NCI-H2029 treated with DMSO at 0.1 percent for 48 hours (cell line): ENCODE results near the gene MLXIP.
"Not testable (repeated sequence)": the region's sequence is repeated elsewhere in the genome, so short reads cannot be mapped to it uniquely, and the experiment has no call there.

Experiments
- DNase-seq: peaks from one replicate; lab custom pipeline; 2025; lab: John Stamatoyannopoulos, UW

The MLXIP gene

DNA sequence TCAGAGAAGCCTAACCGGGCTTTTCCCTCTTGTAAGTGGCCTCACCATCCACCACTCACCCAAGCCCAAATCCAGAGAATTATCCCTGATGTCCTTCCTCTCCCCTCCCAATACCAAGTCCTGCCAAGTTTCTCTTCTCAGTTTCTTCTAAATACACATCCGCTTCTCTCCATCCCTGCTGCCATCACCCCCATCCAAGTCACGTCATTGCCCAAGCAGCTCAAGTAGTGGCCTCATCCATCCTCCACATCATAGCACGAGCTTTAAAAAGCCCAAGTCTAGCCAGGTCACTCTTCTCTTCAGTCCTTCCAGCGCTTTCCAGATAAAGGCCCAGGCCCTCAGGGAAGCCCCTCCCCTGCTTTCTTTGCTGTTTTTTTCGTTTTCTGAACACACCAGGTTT lies 70.1 kb downstream of the MLXIP start:
- DNase-seq, result no peak

DNA sequence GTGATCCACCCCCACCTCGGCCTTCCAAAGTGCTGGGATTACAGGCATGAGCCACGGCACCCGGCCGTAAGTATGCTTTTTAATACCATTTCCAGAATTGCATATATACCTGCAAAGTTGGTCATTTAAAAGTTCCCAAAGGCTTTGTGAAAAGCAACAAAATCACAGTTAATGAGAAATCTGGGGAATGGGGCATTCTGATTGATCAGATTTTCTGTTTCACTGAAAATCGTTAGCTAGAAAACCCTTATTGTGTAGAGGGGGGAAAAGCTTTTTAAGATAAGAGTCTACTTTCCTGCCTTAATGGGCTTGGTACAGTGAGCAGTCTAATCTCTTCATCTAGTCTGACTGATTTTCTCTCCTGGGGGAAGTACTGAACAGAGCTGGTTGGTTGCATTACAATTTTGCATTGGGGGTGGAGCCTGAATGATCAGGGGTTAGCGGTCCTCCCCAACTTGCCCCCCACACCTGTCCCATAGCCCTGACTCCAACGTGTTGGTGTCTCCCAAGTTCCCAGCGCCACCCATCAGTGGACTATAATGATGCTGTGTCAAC lies 71.6 kb downstream of the MLXIP start:
- no peak for DNase-seq

DNA sequence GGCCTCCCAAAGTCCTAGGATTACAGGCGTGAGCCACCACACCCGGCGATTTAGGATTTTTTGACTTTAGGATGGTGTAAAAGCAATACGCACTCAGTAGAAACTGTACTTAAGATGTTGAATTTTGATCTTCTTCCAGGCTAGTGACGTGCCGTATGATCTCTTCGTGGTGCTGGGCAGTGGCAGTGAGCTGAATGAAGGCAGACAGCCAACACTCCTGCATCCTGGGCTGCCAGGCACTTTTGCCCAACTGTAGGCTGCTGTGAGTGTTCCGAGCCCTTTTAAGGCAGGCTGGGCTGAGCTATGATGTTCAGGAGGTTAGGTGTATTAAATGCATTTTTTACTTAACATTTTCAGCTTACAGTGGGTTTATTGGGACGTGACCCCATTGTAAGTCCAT lies 74.2 kb downstream of the MLXIP start:
- DNase-seq, result no peak

DNA sequence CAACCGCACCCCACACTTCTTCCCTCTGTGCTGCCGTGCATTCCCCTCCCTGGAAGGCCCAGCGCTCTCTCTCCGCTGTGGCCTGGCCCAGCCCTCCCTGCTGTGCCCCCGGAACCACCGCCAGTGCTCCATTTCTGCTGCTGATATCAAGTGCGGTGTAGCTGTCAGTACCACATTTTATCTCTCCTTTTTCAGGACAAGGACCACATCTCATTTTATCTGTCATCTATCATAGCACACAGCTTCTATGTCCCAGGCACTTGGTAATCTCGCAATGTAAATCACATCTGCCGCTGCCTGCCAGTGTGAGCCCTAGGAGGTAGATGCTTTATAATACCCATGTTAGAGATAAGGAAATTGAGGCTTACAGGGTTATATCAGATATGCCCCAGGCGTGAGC lies 77.1 kb downstream of the MLXIP start:
- no peak for DNase-seq

DNA sequence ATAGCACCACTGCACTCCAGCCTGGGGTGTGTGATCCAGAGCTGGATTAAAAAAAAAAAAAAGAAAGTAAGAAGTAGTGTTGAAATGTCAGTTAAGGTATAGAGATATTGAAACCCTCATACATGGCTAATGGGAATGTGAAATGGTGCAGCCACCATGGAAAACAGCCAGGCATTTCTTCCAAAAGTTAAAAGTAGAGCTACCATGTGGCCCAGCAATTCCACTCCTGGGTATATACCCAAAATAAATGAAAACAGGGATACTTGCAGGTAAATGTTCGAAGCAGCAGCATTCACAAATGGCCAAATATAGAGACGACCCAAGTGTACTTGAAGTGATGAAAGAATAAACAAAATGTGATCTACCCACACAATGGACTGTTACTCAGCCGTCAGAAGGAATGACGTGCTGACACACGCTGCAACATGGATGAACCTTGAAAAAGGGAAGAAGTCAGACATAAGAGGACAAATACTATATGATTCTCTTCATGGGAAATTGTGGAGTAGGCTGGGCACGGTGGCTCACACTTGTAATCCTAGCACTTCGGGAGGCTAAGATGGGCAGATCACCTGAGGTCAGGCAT lies 80.2 kb downstream of the MLXIP start:
- DNase-seq, result no peak

DNA sequence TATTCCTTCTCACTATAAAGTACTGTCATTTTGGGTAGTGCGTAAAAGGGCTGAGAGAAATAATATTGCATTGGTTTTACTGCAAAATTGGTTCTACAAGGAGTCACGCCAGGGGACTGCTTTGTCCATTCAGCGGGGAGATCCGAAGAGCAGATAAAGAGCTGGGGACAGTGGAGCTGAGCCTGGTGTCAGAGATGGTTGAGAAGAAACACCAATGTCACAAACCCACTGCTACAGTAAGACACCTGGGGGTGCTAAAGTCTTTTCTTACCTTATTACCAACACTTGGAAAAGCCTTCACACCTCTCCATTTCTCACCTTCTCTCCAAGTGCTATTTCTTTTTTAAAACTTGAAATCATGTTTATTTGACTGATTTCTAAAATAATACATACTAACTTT lies 81.3 kb downstream of the MLXIP start:
- DNase-seq, result no peak

DNA sequence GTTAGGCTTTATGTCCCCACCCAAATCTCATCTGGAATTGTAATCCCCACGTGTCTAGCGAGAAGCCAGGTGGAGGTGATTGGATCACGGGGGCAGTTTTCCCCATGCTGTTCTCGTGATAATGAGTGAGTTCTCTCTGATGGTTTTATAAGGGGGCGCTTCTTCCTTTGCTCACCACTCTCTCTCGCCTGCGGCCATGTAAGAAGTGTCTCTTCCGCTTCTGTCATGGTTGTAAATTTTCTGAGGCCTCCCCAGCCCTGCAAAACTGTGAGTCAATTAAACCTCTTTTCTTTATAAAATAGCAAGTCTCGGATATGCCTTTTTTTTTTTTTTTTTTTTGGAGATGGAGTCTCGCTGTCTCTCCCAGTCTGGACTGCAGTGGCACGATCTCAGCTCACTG lies 82.2 kb downstream of the MLXIP start:
- DNase-seq, result no peak

DNA sequence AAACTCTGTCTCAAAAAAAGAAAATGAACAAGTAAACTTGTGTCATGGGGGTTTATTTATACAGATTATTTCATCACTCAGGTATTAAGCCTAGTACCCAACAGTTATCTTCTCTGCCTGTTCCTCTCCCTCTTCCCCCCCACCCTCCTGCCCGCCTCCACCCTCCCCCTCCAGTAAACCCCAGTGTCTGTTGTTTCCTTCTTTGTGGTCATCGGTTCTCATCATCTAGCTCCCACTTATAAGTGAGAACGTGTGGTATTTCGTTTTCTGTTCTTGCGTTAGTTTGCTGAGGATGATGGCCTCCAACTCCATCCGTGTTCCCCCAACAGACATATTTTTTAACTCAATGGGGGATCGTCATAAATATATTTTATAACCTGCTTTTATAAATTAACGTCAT lies 83.1 kb downstream of the MLXIP start:
- DNase-seq, result no peak

DNA sequence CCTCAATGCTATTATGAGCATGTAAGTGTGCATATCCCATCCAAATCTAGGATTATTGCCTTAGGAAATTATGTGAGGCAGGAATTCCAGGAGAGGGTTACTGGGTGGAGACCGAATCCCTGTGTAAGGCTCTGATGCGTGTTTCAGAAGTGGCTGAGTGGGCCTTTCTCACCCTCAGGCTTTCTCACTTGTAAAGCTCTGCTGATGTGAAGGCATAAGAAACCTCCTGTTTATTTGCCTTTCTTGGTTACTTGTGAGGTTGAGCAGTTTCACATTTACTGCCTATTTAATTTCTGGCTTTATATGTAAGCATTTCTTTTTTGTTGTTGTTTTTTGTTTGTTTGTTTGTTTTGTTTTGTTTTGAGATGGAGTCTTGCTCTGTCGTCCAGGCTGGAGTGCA lies 84.4 kb downstream of the MLXIP start:
- DNase-seq, result no peak

DNA sequence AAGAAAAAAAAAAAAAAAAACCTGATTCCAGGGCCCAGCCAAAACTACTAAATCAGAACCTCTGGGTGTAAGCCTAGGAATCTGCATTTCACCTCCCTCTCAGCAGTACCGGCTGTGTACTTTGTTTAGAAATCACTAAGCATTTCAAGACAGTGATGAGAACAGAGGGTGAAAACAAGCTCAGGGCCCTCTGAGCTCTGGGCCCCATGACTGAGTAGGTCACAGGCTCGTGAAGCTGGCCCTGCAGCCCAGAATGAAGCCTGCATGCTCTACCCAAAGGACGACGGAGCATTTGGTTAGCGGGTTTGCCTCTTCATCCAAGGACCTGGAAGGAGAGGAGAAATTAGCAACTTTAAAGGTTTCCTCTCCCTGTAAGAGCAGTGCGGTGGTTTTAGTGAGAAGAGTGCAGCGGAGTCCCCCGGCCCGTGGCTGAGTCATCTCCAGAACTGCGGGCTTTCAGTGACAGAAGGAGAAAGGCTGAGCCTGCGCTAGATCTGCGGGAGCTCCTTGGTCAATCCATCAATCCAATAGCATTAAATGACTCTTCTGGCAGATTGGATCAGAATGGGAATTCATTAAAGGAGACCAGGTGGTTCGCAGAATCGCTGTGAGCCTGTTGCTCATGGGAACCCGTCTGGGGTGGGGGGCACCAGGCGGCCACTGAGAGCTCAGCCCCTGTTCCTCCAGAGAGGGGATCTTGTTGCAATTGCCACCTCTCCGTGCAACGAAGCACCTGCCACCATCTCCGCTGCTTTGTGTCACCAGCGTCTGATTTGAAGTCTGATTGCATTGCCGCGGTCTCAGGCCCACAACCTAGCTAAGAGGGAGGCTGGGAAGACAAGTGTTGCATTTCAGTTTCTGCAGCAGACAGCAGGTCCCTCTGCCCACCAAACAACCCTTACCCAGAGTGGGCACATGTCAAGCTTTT lies 88.1 kb downstream of the MLXIP start:
- no peak for DNase-seq

DNA sequence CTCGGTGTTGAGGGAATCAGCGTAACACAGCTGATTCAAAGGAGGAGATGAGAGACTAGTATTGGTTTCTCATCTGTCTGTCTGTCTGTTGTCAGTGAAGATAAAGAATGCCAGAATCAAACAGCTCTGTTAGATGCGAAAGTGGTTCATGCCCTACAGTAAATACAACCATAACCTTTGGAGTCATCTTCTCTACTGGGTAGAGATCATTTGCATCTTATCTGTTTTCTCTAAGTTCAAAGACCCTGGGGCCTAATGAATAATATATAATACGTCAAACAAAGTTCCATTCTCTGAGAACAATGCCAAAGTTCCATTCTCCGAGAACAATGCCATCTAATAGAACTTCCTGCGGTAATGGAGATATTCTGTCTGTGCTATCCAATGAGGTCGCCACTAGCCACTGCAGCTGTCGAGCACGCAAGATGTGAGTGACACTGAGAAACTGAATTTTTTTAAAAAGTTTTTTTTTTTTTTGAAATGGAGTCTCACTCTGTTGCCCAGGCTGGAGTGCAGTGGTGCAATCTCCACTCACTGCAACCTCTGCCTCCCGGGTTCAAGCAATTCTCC lies 88.9 kb downstream of the MLXIP start:
- DNase-seq, result no peak

DNA sequence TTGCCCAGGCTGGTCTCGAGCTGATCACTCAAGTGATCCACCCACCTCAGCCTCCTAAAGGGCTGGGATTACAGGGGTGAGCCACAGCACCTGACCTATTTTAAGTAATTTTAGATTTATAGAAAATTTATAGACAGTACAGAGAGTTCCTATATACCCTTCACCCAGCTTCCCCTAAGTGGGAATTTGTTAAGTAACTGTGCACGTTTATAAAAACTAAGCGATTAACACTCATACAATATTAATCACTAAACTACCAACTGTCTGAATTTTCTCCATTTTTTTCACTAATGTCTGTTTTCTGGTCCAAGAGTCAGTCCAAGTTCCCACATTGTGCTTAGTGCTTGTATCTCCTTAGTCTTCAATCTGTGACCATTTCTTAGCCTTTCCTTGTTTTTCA lies 89.9 kb downstream of the MLXIP start:
- no peak for DNase-seq

DNA sequence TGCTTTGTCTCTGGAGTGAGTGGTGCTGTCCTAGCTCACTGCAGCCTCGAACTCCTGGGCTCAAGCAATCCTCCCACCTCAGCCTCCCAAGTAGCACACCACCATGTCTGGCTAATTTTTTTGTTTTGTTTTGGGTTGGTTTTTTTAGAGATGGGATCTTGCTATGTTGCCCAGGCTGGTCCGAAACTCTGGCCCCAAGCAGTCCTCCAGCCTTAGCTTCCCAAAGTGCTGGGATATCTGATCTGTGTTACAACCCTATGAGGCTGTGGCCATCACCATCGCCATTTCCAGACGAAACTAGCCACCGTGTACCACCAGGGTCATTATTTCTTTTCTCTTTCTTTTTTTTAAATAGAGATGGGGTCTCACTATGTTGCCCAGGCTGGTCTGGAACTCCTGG lies 92.8 kb downstream of the MLXIP start:
- no peak for DNase-seq

DNA sequence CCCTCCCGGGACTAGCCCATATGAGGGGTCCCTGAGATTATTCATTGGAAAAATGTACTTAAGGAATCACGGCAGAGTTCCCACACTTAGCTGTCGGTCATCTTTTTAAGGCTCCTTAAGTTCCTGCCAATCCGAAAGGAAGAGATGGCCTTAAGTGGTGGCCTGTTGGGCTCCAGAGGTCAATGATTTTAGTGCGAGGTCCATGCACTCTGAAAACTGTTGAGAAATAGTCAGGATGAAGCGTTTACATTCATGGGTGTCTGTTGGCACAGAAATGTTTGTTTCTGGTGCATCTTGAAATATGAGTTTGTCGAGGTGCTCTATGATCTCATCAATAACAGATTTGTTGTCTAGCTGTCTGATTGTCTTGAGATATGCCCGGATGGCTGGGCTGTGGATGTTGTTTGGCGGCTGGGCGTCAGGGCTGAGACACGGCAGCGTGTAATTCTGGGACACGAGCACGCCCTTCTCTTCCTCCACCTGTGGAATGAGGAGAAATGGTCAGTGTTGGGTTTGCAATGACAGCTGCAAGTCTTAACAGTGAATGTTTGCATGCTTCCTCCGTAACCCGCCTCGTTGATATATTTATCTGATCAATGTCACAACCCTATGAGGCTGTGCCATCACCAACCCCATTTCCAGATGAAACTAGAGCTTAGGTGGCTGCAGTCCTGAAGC lies 93.8 kb downstream of the MLXIP start:
- no peak for DNase-seq

DNA sequence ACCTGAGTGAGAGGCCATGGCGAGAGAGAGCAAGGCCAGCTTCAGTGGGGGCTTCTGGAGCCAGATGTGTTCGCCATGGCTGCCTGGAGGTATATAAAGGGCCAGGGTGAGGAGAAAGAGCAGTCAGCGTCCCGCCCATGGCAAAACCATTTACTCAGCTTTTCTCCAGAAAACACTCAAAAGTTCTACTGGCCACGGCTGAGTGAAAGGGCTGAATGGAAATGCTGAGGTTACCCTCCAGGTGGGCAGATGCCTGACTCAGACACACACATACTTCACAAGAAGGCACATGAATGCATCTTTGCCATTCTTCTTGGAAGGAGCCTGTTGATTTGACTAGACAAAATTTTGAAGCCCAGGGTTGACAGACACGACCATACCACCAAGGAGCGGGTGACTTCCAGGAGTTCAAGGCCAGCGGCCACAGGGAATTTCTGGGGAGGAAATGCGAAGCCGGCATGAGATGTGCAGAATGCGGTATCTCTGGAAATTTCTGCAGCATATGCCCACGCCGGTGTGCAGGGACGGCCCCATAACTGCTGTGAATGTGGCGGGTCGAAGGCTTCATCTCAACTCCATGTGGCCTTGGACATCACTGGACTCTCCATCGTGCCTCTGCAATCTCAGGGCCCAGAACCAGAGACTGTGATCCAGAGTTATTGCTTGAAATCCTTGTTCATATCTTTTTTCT lies 95.7 kb downstream of the MLXIP start, which contains the start of gene IL31:
IL31 (minus strand) TSS at position 67 of the 691 bp plus-strand sequence; CDS start at position 18, 49 bp downstream.
- no peak for DNase-seq

DNA sequence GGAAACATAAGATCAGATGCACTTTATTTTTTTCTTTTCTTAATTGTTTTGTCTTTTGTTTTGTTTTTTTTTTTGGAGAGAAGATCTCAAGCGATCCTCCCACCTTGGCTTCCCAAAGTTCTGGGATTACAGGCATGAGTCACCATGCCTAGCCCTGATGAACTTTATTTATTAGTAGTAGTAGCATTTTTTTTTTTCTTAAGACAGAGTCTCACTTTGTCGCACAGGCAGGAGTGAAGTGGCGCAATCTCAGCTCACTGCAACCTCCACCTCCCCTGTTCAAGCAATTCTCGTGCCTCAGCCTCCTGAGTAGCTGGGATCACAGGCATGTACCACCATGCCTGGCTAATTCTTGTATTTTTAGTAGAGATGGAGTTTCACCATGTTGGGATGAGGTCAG lies 97.9 kb downstream of the MLXIP start:
- not testable (repeated sequence) for DNase-seq

DNA sequence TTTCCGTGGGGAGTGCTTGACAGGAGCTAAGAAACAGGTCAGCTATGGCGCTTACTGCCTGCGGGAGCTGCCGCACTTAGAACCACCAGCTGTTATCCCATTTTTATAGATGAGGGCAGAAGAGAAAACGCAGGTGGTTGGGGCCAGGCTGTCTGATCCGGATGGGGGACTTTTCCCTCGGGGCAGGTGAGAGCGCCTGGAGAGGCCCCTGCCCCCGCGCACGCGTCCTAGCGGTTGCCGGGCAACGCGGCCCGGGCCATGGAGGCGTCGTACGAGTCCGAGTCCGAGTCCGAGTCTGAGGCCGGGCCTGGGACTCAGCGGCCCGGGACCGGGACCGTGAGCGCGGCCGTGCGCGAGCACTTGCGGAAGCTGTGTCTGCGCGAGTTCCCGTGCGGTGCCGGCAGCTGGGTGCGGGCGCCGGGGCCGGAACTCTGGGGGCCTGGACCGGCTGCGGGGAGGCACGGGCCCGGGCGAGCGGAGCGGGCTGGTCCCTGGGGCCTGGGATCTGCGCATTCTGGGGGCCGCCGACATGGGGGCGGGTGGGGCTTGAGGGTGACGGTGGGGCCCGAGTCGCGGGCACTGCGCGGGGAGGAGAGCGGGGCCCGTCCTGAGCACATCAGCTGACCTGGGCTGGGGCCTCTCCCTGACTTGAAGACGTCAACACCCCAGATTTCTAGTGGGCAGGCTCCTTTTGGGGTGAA lies 104.5 kb downstream of the MLXIP start, which contains the start of gene LRRC43:
LRRC43 (plus strand) TSS at position 237 of the 701 bp plus-strand sequence; CDS start at position 259, 22 bp downstream.
- DNase-seq, result peak; percentile 22

DNA sequence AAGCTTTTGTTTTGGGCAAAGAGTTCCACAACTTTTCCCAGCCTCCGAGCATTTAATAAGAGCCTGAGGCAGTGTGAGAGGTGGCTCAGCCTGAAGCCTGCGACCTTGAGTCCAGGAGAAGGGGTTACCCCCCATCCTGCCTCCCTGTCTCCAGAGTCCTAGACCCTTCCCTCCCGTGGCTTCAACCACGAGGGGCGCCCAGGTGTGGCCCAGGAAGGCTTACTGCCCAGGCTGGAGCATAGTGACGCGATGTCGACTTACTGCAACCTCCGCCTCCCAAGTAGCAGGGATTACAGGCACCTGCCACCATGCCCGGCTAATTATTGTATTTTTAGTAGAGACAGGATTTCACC lies 105.0 kb downstream of the MLXIP start:
- DNase-seq, result no peak

DNA sequence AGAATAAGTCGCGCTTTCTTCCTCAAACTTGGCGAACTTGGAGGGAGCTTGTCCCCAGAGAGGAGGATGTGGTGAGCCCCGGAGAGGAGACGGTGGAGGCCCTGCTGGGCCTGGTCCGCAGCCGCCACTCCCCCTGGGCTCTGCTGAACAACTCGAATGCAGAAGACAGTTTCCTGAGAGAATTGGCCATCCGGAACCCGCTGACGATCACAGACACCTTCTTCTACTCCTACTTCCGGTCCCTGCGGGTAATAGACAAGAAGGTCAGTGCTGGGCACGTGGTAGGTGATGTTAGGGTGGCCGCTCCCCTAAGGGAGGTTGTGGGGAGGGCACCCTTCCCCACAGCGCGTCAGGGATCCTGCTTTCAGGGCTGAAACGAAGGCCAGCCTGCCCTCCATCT lies 106.0 kb downstream of the MLXIP start:
- DNase-seq, result no peak

DNA sequence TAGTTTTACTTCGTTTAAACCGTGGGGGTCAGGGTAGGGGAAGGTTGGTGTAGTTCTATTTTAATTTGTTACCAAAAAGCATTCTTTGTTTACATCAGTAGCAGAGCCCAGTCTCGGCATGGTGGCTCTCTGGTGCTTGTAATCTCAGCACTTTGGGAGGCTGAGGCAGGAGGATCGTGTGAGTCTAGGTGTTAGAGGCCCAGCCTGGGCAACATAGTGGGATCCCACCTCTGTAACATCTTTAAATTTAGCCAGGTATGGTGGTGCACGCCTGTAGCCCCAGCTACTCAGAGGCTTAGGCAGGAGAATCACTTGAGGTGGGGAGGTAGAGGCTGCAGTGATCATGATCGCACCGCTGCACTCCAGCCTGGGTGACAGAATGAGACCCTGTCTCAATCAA lies 106.5 kb downstream of the MLXIP start:
- DNase-seq, result no peak

DNA sequence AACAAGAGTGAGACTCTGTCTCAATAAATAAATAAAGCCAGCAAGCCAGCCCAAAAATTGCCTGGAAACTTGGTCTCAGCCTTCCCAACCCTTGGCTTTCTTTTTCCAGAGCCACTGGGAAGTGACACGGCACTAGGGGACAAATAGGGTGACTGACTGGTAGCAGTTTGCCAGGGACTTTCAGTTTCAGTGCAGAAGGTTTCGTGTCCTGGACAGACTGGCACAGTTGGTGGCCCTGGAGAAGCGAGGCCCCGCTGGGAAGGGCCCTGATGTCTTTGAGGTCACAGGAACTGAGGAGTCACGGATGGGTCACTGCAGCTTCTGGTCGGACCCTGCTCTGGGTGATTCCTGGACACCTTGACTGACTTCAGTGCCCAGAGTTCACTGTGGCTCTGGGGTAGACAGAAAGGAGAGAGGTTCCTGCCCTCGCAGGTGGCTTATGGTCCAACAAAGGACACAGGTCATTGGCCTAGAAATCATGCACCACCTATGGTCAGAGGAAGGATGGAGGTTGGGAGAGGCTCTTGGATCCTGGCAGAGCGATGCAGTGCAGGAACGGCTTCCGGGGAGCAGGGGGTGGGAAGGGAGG lies 107.0 kb downstream of the MLXIP start:
- no peak for DNase-seq
